GM20000 (cell line): ENCODE measurements around the gene CEP41.
"Not testable (repeated sequence)": the region's sequence is repeated elsewhere in the genome, so short reads cannot be mapped to it uniquely, and the experiment has no call there.

Experiments used
- DNase-seq: peaks from one replicate; pipeline ENCODE4 v3.0.0; 2012; ENCODE audit warnings: low spot score
- CTCF ChIP-seq: IDR thresholded peaks from 2 replicates; pipeline ENCODE4 v1.5.1; 2012; ENCODE audit warnings: mild to moderate bottlenecking, control low read depth; ENCODE audit errors: extremely low read depth, missing control alignments

CEP41 gene

GRCh38 chr7:130454959-130455358 lies 14.1 kb upstream of the CEP41 start:
- no peak for DNase-seq
- no peak for TF ChIP-seq CTCF

- DNase-seq, result no peak
- TF ChIP-seq CTCF, result no peak
Observed at GRCh38 chr7:130452951-130453350, 12.1 kb upstream of the CEP41 start.

GRCh38 chr7:130451344-130451743 lies 10.5 kb upstream of the CEP41 start:
- not testable (repeated sequence) for DNase-seq

- no peak for TF ChIP-seq CTCF
- no peak for DNase-seq
Observed at GRCh38 chr7:130446259-130446658, 5.4 kb upstream of the CEP41 start.

GRCh38 chr7:130444751-130445407 lies 4.1 kb upstream of the CEP41 start:
- TF ChIP-seq CTCF, result no peak
- DNase-seq, result no peak

GRCh38 chr7:130444234-130444633 lies 3.4 kb upstream of the CEP41 start:
- TF ChIP-seq CTCF, result no peak
- no peak for DNase-seq

- TF ChIP-seq CTCF, result no peak
- DNase-seq, result no peak
Observed at GRCh38 chr7:130442601-130443000, 1.8 kb upstream of the CEP41 start.

- DNase-seq, result no peak
- TF ChIP-seq CTCF, result no peak
Observed at GRCh38 chr7:130441408-130441869, 623 bp upstream of the CEP41 start.
